ENCODE measurements around the gene LRRN4.

The LRRN4 gene

GRCh38 chr20:6094565-6094964 lies 40.7 kb upstream of the LRRN4 start:
- no peak for DNase-seq (ENCODE audit: low read depth)
- TF ChIP-seq, protein P1, sequence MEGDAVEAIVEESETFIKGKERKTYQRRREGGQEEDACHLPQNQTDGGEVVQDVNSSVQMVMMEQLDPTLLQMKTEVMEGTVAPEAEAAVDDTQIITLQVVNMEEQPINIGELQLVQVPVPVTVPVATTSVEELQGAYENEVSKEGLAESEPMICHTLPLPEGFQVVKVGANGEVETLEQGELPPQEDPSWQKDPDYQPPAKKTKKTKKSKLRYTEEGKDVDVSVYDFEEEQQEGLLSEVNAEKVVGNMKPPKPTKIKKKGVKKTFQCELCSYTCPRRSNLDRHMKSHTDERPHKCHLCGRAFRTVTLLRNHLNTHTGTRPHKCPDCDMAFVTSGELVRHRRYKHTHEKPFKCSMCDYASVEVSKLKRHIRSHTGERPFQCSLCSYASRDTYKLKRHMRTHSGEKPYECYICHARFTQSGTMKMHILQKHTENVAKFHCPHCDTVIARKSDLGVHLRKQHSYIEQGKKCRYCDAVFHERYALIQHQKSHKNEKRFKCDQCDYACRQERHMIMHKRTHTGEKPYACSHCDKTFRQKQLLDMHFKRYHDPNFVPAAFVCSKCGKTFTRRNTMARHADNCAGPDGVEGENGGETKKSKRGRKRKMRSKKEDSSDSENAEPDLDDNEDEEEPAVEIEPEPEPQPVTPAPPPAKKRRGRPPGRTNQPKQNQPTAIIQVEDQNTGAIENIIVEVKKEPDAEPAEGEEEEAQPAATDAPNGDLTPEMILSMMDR (IDR thresholded peaks at IDR 0.05; ENCODE audit: control insufficient read depth, insufficient read depth, low read depth, low read length, missing control alignments): no peak
- no peak overlapping the region for H3K4me3 ChIP-seq (ENCODE audit: control insufficient read depth, low read depth, low read length)

GRCh38 chr20:6094063-6094462 lies 40.2 kb upstream of the LRRN4 start:
- TF ChIP-seq, protein P1 (IDR thresholded peaks at IDR 0.05; ENCODE audit: control insufficient read depth, insufficient read depth, low read depth, low read length, missing control alignments): no peak
- no peak overlapping the region for H3K4me3 ChIP-seq (ENCODE audit: control insufficient read depth, low read depth, low read length)
- DNase-seq (ENCODE audit: low read depth): no peak

DNA sequence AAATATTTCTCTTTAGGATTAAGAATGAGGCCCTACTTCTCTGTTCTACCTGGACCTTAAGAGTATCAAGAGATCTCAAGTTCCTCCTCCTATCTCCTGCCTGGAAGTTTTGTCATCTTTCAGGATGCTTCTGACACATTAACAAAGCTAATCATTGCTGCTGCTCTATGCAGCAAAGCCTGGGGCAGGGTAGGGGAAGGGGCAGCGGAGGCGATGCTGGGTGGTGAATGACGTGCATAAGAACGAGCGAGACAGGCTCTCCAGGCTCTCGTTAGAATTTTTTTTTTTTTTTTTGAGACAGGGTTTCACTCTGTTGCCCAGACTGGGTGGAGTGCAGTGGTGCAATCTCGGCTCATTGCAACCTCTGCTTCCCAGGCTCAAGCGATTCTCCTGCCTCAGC lies 37.8 kb upstream of the LRRN4 start:
- DNase-seq (ENCODE audit: low read depth): no peak
- H3K4me3 ChIP-seq (ENCODE audit: control insufficient read depth, low read depth, low read length): no peak overlapping the region
- TF ChIP-seq, protein P1 (IDR thresholded peaks at IDR 0.05; ENCODE audit: control insufficient read depth, insufficient read depth, low read depth, low read length, missing control alignments): no peak

DNA sequence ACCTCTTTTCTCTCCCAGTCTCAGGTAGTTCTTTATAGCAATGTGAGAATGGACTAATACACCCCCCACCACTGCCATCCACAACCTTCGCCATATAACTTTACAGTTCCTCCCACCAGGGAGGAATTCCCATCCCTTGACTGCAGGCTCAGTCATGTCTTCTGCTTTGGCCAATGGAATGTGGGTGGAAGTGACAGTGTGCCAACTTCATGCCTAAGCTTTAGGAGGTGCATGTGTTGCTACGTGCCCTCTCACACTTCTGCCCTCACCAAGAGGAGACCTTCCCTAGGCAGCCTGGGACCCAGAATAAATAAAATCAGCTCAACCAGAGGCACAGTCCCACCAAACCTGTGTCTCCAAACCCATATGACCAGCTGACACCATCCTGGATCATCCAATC lies 33.0 kb upstream of the LRRN4 start:
- TF ChIP-seq, protein P1 (IDR thresholded peaks at IDR 0.05; ENCODE audit: control insufficient read depth, insufficient read depth, low read depth, low read length, missing control alignments): no peak
- H3K4me3 ChIP-seq (ENCODE audit: control insufficient read depth, low read depth, low read length): no peak overlapping the region
- no peak for DNase-seq (ENCODE audit: low read depth)

- DNase-seq (ENCODE audit: low read depth): no peak
- TF ChIP-seq, protein P1 (IDR thresholded peaks at IDR 0.05; ENCODE audit: control insufficient read depth, insufficient read depth, low read depth, low read length, missing control alignments): no peak
- no peak overlapping the region for H3K4me3 ChIP-seq (ENCODE audit: control insufficient read depth, low read depth, low read length)
These were observed 30.1 kb upstream of the LRRN4 start for GRCh38 chr20:6083926-6084325.

DNA sequence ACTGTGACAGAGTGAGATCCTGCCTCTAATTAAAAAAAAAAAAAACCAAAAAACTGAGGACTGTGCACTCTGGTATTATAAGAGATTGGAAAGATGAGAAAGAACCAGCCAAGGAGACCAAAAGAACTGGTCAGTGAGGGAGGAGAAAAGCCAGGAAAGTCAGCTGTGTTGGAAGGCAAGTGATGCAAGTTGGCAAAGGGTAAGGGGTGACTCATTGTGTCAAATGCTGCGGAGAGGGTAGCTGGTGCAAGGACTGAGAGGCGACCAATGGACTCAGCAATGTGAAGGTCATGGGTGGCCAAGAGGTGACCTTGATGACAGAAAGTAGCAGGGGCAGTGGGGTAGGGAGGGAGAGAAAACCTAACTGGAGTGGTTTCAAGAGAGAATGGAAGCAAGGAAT lies 27.4 kb upstream of the LRRN4 start:
- peak; percentile 35 for DNase-seq (ENCODE audit: low read depth)
- no peak overlapping the region for H3K4me3 ChIP-seq (ENCODE audit: control insufficient read depth, low read depth, low read length)
- TF ChIP-seq, protein P1 (IDR thresholded peaks at IDR 0.05; ENCODE audit: control insufficient read depth, insufficient read depth, low read depth, low read length, missing control alignments): no peak

DNA sequence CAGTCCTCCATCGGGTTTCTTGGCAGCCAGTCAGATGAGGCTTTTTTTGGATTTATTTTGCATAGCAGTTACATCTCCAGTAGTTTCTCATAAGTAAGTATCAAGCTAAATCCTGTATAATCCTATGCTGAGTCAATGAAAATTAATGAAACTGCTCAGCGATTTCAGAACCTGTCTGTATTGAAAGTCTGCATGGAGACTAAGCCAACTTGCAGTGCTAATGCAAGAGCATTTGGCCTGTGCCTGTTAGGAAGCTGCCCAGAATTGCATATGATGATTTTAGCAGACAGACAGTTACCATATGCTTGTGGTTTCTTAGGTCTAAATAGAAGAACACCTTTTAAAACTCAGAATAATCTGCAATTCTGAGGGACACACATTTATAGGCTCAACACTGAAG lies 25.2 kb upstream of the LRRN4 start:
- DNase-seq (ENCODE audit: low read depth): no peak
- TF ChIP-seq, protein P1 (IDR thresholded peaks at IDR 0.05; ENCODE audit: control insufficient read depth, insufficient read depth, low read depth, low read length, missing control alignments): no peak
- H3K4me3 ChIP-seq (ENCODE audit: control insufficient read depth, low read depth, low read length): no peak overlapping the region
